DND-41 (cell line): Measurements from ENCODE around the gene TRIML2.

Source experiments
- EZH2 ChIP-seq: IDR thresholded peaks from 3 replicates; pipeline ENCODE4 v1.6.1; 2012; ENCODE audit warnings: borderline replicate concordance, low read depth, mild to moderate bottlenecking, moderate library complexity, low read length, inconsistent platforms; ENCODE audit not compliant: severe bottlenecking
- TF ChIP-seq, protein P1 (sequence below): IDR thresholded peaks from 2 replicates; pipeline ENCODE4 v1.5.1; 2012; ENCODE audit warnings: borderline replicate concordance, low read length, moderate library complexity, mild to moderate bottlenecking; ENCODE audit not compliant: poor library complexity, severe bottlenecking; ENCODE audit errors: extremely low read depth

DNA sequence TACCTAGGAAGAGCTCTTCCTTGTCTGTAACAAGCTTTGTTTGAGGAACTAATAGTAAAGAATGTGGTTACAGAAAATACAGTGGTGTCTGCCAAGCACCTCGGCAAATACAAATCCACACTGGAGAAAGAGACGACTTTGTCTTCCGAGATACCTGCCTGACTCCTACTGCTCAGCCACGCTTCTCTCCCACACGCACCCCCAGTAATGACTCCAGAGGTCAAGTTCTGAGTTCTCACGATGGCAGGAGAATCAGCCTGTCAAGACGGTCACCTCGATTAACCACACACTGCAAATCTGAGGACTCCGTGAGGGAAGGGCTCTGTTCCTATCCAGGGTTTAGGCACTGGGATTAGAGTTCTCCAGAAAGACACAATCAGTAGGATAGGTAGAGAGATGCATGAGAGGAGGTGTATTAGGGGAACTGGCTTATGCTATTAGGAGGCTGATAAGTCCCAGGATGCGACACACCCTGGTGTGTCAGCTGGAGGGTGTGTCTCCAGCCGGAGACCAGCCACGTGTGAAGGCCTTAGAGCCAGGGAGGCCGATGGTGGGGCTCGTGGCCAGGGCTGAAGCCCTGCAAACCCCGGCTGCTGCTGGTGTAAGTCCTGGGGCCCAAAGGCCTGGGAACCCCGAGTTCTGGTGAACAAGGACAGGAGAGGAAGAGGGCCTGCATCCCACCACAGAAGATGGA lies 8.4 kb upstream of the TRIML2 start:
- no peak for TF ChIP-seq EZH2
- TF ChIP-seq, protein P1, sequence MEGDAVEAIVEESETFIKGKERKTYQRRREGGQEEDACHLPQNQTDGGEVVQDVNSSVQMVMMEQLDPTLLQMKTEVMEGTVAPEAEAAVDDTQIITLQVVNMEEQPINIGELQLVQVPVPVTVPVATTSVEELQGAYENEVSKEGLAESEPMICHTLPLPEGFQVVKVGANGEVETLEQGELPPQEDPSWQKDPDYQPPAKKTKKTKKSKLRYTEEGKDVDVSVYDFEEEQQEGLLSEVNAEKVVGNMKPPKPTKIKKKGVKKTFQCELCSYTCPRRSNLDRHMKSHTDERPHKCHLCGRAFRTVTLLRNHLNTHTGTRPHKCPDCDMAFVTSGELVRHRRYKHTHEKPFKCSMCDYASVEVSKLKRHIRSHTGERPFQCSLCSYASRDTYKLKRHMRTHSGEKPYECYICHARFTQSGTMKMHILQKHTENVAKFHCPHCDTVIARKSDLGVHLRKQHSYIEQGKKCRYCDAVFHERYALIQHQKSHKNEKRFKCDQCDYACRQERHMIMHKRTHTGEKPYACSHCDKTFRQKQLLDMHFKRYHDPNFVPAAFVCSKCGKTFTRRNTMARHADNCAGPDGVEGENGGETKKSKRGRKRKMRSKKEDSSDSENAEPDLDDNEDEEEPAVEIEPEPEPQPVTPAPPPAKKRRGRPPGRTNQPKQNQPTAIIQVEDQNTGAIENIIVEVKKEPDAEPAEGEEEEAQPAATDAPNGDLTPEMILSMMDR = no peak
